ENCODE measurements around the gene CD2AP.
"Not testable (repeated sequence)": the region's sequence is repeated elsewhere in the genome, so short reads cannot be mapped to it uniquely, and the experiment has no call there.

CD2AP gene

GRCh38 chr6:47509937-47510336 is 32.3 kb downstream of the CD2AP start:
- DNase-seq, result no peak

DNA sequence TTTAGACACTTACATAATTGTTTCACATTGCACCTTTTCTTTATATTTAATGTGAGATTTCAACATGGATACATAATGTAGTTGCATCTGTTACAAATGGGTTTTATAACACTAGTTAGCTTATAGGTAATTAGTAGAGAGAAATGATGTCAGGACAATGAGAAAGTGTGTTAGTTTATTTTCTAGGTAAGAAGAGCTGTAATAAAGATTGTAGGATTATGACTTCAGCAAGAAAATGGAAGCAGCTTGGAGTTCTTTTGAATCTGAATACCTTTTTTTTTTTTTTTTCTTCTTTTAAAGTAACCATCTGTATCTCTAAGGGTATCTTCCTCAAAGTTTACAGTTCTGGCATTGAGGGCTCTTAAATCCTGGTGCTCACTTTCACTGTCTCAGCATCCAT is 35.3 kb downstream of the CD2AP start:
- DNase-seq, result no peak

GRCh38 chr6:47519279-47519678 is 41.7 kb downstream of the CD2AP start:
- DNase-seq, result no peak

GRCh38 chr6:47520282-47520681 is 42.7 kb downstream of the CD2AP start:
- DNase-seq, result no peak

DNA sequence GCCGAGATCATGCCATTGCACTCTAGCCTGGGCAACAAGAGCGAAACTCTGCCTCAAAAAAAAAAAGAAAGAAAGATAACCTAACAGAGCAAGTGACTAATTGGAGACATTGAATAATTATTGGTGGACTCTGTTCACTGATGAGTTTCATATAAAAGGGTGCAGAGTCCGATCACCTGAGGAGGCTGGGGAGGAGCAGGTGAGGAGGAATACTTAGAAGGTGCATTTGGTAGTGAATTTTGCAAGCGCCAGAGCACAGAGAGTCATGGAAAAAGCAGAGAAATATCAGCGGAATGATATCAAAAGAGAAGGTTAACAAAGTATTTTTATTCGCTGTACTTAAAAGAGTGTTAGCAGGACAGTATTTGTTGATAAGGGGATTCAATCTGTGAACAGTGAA is 44.4 kb downstream of the CD2AP start:
- DNase-seq, result no peak

DNA sequence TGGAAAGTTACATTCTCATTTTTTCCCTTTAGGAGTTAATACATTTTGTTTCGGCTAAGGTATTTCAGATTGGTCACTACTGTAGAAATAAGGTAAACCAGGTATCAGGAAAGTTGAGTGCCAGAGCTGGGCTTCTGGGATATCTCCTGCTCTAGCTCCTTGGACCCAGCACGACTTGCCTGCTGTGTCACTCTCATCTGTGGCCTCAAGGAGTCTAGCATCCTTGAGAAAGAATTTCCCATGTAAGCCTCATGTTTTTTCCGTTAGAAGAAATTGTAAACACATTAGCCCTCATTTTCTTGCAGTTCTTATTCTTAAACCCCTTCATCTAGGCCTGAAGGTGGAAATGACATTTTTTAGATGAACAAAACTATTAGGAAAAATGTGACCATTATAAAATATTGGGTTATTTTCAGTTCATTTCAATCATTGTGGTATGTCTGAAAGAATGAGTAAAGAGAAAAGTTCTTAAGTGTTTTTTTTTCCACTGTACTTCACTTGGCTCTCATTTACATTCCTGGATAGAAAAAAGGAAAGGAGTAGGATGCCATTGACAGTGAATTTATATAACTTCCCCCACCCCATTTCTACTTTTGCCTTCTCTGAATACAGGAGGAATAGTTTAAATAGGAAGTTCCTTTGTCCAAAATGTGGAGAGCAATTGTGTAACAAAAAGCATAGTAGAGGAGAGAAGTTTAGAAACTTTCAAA is 46.7 kb downstream of the CD2AP start:
- no peak for DNase-seq

GRCh38 chr6:47525330-47526057 is 47.9 kb downstream of the CD2AP start:
- DNase-seq, result no peak

- no peak for DNase-seq
Observed at GRCh38 chr6:47527274-47527673, 49.7 kb downstream of the CD2AP start.

GRCh38 chr6:47529734-47530133 is 52.1 kb downstream of the CD2AP start:
- no peak for DNase-seq

DNA sequence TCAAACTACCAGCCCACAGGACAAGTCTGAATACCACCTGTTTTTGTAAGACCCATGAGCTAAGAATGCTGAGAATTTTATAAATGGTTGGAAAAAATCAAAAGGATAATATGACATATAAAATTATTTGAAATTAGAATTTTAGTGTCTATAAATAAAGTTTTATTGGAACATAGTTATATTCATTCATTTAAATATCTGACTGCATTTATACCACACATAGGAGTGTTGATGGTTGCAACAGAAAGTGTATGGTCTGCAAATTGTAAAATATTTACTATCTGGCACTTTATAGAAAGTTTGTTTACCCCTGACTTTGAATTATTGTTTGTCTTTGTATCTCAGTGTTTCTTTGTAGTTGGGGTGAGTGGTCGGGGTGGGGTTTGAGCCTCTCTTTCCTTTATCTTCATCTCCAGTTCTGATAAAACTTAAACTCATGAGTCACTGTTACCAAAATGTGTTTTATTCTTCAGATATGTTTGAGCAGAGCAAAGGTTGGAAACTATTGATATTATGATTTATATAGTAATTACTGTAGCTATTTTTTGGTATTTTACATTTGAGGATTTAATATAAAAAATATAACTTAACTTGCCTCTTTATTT is 55.5 kb downstream of the CD2AP start:
- DNase-seq, result no peak

GRCh38 chr6:47534063-47534462 is 56.5 kb downstream of the CD2AP start:
- no peak for DNase-seq

DNA sequence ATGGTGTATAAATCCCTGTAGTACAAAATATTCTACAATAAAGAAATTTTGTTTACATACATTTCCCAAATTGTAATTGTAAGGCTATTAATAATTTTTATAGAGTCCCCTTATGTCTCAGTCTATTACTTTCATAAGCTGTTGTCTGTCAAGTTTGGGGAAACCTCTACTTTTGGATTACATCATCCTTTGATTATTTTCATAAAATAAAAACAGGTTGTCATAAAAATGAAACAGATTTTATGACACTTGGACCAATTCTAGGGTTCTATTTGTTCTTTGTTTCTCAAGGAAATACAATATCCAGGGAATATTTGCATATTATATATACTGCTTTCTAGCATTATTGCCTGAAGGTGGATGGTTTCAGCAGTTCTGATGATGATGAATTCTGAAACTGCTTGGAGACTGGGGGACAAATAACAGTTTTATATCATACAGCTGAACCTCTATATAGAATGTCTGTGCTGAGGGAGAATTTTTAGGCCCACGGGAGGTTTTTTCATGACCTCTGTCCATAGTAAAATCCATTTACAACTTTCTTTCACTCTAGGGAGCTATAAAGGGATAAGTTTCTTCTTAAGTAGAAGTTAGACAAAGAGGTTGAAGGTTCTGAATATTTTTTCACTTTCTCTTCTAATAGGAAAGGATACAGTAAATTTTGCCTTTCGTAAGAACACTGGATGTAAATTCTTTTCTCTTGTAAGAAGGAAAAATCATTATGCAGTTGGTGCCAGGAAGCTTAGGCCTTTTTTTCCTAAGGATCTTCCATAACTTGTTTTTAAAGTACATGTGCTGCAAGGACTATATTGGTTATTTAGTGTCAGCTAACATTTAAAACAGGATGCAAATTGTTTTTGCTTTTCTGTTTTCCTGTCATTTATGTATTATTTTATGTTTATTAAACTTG is 58.0 kb downstream of the CD2AP start:
- DNase-seq, result no peak

DNA sequence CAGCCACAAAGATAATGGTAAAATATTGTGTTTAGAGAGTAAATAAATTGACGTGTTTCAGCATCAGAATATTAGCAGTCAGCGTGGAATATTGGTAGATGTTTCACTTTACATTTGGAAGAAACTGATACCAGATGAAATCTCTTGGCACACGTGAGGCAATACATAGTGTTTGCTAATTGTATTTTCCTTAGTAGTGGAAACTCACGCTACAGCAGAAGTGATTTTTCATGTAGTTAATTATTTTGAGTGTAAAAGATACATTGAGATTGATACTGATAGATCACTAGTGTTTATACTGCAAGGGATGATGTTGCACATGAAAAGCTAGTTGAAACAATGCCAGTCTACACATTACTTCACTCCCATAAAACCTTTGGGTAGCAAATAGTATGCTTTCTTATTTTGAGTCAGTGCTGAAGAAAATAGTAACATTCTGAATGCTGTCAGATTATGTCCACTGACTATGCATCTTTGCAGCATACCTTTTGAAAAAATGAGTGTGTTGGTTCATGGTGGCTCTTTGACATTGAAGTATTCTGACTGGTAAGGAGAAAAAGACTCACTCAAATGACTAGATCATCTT is 59.3 kb downstream of the CD2AP start:
- no peak for DNase-seq

DNA sequence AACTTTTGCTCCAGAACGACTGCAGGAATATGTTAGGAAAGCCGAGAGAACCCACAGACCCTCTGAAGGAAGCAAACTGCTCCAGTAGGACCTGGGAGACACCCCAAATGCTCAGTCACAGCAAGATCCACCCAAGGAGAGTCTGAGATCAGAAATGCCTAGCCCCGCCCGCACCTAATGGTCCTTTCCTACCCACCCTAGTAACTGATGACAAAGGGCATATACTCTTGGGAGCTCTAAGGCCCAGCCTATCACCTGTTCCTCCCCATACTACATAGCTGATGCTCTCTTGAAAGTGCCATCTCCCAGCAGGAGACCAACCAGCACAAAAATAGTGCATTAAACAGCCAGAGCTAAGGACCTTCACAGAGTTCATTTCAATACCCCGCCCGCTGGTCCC is 67.6 kb downstream of the CD2AP start:
- no peak for DNase-seq

DNA sequence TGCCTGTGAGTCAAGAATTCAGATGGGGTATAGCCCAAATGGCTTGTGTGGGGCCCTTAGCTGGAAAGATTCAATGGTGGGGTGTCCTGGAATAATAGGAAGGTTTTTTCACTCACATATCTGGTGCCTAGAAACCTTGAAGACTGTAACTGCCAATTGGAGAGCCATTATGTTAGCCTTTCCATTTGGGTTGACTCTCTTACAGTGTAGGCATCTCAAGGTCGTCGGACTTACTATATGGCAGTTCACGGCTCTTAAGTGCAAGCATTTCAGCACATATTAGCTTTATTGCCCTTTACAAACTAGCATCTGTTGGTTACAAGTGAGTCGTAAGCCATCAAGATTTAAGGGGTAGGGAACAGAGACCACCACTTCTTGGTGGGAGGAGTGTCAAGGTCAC is 74.1 kb downstream of the CD2AP start:
- DNase-seq, result no peak

DNA sequence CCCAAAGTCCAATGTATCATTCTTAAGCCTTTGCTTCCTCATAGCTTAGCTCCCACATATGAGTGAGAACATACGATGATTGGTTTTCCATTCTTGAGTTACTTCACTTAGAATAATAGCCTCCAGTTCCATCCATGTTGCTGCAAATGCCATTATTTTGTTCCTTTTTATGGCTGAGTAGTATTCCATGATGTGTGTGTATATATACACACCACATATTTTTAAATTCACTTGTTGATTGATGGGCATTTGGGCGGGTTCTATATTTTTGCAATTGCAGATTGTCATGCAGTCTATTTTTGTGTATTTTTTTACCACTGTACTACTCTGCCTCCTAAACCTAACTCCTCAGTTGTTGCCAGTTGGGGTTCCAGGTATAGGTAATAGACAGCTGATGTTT is 74.7 kb downstream of the CD2AP start:
- no peak for DNase-seq

DNA sequence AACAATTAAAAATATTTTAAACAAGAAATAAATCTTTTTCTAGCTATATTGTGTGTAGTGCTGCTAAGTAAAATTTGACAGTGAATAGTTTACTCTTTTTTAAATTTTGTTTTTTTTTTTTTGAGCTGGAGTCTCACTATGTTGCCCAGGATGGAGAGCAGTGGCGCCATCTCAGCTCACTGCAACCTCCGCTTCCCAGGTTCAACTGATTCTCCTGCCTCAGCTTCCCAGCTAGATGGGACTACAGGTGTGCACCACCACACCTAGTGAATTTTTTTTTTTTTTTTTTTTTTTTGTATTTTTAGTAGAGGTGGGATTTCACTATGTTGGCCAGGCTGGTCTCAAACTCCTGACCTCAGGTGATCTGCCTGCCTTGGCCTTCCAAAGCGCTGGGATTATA is 75.7 kb downstream of the CD2AP start:
- not testable (repeated sequence) for DNase-seq

- not testable (repeated sequence) for DNase-seq
Observed at GRCh38 chr6:47556459-47556858, 78.9 kb downstream of the CD2AP start.

DNA sequence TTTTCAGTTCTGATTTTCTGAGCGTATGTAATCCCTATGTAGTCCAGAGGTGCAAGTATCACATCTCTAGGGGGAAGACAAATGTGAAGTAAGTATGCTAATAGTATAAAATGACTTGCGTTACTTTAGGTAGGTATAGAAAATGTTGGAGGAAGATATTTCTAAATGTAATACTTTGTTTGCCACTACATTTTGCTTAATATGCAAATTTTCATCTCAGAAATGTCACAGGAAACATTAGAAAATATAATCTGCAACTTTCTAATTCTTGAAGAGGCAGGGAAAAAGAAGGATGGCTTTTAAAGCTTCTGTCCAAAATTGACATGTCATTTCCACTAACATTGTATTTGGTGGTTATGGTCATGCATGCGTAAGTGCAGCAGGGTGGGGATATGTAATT is 85.6 kb downstream of the CD2AP start:
- DNase-seq, result no peak

DNA sequence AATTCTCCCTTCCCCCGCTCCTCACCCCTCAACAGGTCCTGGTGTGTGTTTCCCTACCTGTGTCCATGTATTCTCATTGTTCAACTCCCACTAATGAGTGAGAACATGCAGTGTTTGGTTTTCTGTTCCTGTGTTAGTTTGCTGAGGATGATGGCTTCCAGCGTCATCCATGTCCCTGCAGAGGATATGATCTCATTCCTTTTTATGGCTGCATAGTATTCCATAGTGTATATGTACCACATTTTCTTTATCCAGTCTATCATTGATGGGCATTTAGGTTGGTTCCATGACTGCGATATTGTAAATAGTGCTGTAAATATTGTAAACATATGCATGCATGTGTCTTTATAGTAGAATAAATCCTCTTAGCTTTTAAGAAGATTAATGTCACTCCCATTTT is 89.0 kb downstream of the CD2AP start:
- not testable (repeated sequence) for DNase-seq

GRCh38 chr6:47567586-47567985 is 90.0 kb downstream of the CD2AP start:
- no peak for DNase-seq

GRCh38 chr6:47571488-47571887 is 93.9 kb downstream of the CD2AP start:
- no peak for DNase-seq

- DNase-seq, result no peak
Observed at GRCh38 chr6:47573109-47573508, 95.5 kb downstream of the CD2AP start.

Measured in NCI-H1105 (cell line).